Smooth muscle cell (in vitro differentiated cells): ENCODE data around the gene GPR142. TPM values are rescaled to one million over a fixed set of nuclear protein-coding genes. Genes with fewer than 3 reads are reported as not detected.
A peak's percentile ranks its signal among the peaks of the same experiment; 100 is the strongest.

Experiments
- DNase-seq: peaks from one replicate; lab custom pipeline; 2025; ENCODE audit not compliant: unreplicated experiment; lab: John Stamatoyannopoulos, UW
- H2AFZ ChIP-seq: fragments of 200-600 bp; sonication (generic); 2 replicates; pipeline ENCODE4 v1.6.0; 2016; ENCODE audit warnings: antibody characterized with exemption, low read depth, mild to moderate bottlenecking
- H3F3A ChIP-seq: fragments of 200-600 bp; sonication (generic); 2 replicates; pipeline ENCODE4 v1.6.0; 2017; ENCODE audit warnings: antibody characterized with exemption, low read depth
- H3K27ac ChIP-seq: fragments of 200-600 bp; sonication (generic); 2 replicates; pipeline ENCODE4 v1.5.1; 2016; ENCODE audit warnings: low read depth, mild to moderate bottlenecking
- H3K27me3 ChIP-seq: fragments of 200-600 bp; sonication (generic); 2 replicates; pipeline ENCODE4 v1.6.1; 2016; ENCODE audit warnings: low read depth, mild to moderate bottlenecking
- H3K36me3 ChIP-seq: fragments of 200-600 bp; sonication (generic); 2 replicates; pipeline ENCODE4 v1.5.1; 2016; ENCODE audit warnings: low read depth
- H3K4me1 ChIP-seq: fragments of 200-600 bp; sonication (generic); 2 replicates; pipeline ENCODE4 v1.5.1; 2016; ENCODE audit warnings: low read depth
- H3K4me2 ChIP-seq: fragments of 200-600 bp; sonication (generic); 2 replicates; pipeline ENCODE4 v1.6.0; 2016; ENCODE audit warnings: mild to moderate bottlenecking
- H3K4me3 ChIP-seq: fragments of 200-600 bp; sonication (generic); 2 replicates; pipeline ENCODE4 v1.5.1; 2016; ENCODE audit warnings: mild to moderate bottlenecking
- H3K79me2 ChIP-seq: fragments of 200-600 bp; sonication (generic); 2 replicates; pipeline ENCODE4 v1.6.0; 2016; ENCODE audit warnings: low read depth, mild to moderate bottlenecking
- H3K9ac ChIP-seq: fragments of 200-600 bp; sonication (generic); 2 replicates; pipeline ENCODE4 v1.6.0; 2016; ENCODE audit warnings: low read depth
- H3K9me3 ChIP-seq: fragments of 200-600 bp; sonication (generic); replicated peaks from 2 replicates; pipeline ENCODE4 v1.5.1; 2016; ENCODE audit warnings: low read depth
- H4K20me1 ChIP-seq: fragments of 200-600 bp; sonication (generic); 2 replicates; pipeline ENCODE4 v1.6.0; 2016; ENCODE audit warnings: low read depth
- WGBS: methylation state at CpG from one replicate; pipeline ENCODE4 v1.1.7; 2016; ENCODE audit warnings: low lambda C conversion rate; 5-methylcytosine and 5-hydroxymethylcytosine counted together
- polyA plus RNA-seq: library from polyadenylated mRNA; unstranded; fragments of >200 nt; fragmentation: Nextera tagmentation; extraction: Ambion mirVana; gene quantifications from 2 replicates; pipeline ENCODE4 v1.2.1, GENCODE V29; 2016
- total RNA-seq: library from RNA; depleted of rRNA; stranded (reverse); fragments of >200 nt; gene quantifications from 2 replicates; pipeline ENCODE4 v1.2.3, GENCODE V29; 2014
- TF ChIP-seq, protein P1 (sequence below): fragments of 200-600 bp; sonication (generic); IDR thresholded peaks from 2 replicates; pipeline ENCODE4 v1.5.1; 2017; ENCODE audit warnings: borderline replicate concordance, mild to moderate bottlenecking, antibody characterized with exemption; ENCODE audit not compliant: insufficient read depth, poor library complexity, severe bottlenecking

The GPR142 gene
- total and polyA plus RNA-seq, 2 experiments from 2014 or later = not detected

DNA sequence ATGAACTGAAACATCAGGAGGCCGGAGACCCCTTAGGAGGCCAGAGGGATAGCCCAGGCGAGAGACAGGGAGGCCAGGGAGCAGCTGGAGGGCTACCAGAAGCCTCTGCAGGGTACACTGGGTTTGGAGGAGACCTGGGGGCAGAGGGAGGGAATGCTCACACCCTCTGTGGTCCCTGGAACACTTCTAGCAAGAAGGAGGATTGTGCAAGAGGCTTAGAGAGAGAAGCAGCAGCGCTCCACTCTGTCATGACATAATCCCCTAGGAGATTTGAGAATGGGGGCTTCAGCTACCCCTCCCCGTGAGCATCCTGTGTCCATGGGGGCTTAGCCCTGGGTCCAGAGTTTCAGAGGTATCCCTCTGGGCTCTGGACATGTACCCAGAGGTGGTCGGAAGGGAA, 15.8 kb downstream of the GPR142 start:
- TF ChIP-seq, protein P1, sequence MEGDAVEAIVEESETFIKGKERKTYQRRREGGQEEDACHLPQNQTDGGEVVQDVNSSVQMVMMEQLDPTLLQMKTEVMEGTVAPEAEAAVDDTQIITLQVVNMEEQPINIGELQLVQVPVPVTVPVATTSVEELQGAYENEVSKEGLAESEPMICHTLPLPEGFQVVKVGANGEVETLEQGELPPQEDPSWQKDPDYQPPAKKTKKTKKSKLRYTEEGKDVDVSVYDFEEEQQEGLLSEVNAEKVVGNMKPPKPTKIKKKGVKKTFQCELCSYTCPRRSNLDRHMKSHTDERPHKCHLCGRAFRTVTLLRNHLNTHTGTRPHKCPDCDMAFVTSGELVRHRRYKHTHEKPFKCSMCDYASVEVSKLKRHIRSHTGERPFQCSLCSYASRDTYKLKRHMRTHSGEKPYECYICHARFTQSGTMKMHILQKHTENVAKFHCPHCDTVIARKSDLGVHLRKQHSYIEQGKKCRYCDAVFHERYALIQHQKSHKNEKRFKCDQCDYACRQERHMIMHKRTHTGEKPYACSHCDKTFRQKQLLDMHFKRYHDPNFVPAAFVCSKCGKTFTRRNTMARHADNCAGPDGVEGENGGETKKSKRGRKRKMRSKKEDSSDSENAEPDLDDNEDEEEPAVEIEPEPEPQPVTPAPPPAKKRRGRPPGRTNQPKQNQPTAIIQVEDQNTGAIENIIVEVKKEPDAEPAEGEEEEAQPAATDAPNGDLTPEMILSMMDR = no peak
- H4K20me1 ChIP-seq = no peaks in the 10 kb centered on the region
- H3K27ac ChIP-seq = no peak overlapping the region
- peaks cover 5% of the 10 kb centered on the region for H3F3A ChIP-seq
- H3K4me1 ChIP-seq = peaks cover 20% of the 10 kb centered on the region
- no peak for DNase-seq
- no peaks in the 10 kb centered on the region for H3K27me3 ChIP-seq
- no peaks in the 10 kb centered on the region for H3K9me3 ChIP-seq
- no peak overlapping the region for H3K4me3 ChIP-seq
- no peak overlapping the region for H2AFZ ChIP-seq
- WGBS = 73% methylated on average over 5 of the region's 5 CpGs
- H3K4me2 ChIP-seq = no peak overlapping the region
- H3K36me3 ChIP-seq = no peaks in the 10 kb centered on the region
- H3K79me2 ChIP-seq = no peaks in the 10 kb centered on the region
- no peak overlapping the region for H3K9ac ChIP-seq

DNA sequence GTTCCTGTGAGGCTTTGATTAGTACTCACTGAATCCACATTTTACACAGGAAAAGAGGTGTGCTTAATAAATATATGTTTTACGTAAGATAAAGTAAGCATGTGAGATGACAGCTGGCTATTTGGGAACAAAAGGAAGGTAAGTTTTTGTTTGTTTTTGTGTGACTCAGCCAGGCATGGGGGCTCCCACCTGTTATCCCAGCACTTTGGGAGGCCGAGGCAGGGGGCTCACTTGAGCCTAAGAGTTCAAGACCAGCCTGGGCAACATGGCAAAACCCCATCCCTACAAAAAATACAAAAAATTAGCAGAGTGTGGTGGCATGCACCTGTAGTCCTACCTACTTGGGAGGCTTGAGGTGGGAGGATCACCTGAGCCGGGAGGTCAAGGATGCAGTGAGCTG, 17.9 kb downstream of the GPR142 start:
- Histone ChIP-seq H3K9ac (no peak overlapping the region), H3F3A (peaks cover 5% of the 10 kb centered on the region), H3K4me1 (peaks cover 13% of the 10 kb centered on the region), H3K36me3 (no peaks in the 10 kb centered on the region), H3K4me2 (no peak overlapping the region), H4K20me1 (no peaks in the 10 kb centered on the region), H3K4me3 (no peak overlapping the region), H3K27me3 (no peaks in the 10 kb centered on the region), H3K27ac (no peak overlapping the region), H2AFZ (no peak overlapping the region), H3K9me3 (no peaks in the 10 kb centered on the region), H3K79me2 (no peaks in the 10 kb centered on the region)
- DNase-seq = no peak
- TF ChIP-seq, protein P1 = no peak
- 94% methylated on average over 3 of the region's 3 CpGs for WGBS

DNA sequence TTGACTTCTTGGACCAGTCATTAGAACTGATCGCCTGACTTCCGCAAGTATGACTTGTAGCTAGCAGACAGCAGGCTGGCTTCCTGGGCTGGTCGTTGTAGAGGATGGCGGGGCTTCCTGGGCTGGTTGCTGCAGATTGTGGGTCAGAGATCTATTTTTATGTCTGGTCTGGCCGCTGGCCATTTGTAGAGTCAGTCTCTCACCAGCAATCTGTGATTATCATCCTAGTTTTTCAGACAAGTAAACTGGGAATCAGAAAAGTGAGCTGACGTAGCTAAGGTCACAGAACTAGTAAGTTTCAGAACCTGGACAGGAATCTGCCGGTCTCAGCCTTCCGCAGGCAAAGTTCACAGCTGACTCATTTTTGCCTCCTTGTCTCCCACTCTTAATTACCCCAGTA, 19.1 kb downstream of the GPR142 start:
- no peaks in the 10 kb centered on the region for H3K27me3 ChIP-seq
- H3K9ac ChIP-seq = no peak overlapping the region
- DNase-seq = no peak
- peak overlapping the region; percentile 38 for H3K4me2 ChIP-seq
- H4K20me1 ChIP-seq = no peaks in the 10 kb centered on the region
- peaks cover 5% of the 10 kb centered on the region for H3F3A ChIP-seq
- H3K36me3 ChIP-seq = no peaks in the 10 kb centered on the region
- peaks cover 13% of the 10 kb centered on the region for H3K4me1 ChIP-seq
- H3K79me2 ChIP-seq = no peaks in the 10 kb centered on the region
- peak overlapping the region; percentile 49 for H3K27ac ChIP-seq
- H3K4me3 ChIP-seq = no peak overlapping the region
- WGBS = 34% methylated on average over 8 of the region's 8 CpGs
- H3K9me3 ChIP-seq = no peaks in the 10 kb centered on the region
- no peak overlapping the region for H2AFZ ChIP-seq
- TF ChIP-seq, protein P1 = no peak
